ENCODE data around the gene TMEM191C.
"Not testable (repeated sequence)": the region's sequence is repeated elsewhere in the genome, so short reads cannot be mapped to it uniquely, and the experiment has no call there.

The TMEM191C gene

DNA sequence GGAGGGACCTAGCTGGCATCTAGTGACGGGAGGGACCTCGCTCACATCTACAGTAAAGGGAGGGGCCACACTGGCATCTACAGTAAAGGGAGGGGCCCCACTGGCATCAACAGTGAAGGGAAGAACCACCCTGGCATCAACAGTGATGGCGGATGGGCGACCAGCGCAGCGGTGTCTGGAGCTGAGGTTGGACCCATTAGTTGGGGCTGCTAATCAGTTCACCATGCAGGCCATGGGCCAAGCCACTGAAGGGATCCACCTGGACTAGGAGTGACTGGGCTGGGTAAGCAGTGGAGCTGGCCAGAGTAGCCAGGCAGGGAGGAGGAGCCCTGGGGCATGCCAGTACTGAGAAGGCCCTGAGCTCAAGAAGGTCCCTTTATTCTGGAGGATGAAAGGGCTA lies 23.4 kb downstream of the TMEM191C start:
- H3K4me3 Mint-ChIP-seq; DNase-seq (ENCODE audit: low spot score in 2 of 2); H3K36me3 Mint-ChIP-seq; H3K4me1 Mint-ChIP-seq; ATAC-seq; H3K9me3 Mint-ChIP-seq; H3K27ac Mint-ChIP-seq: not testable (repeated sequence)

DNA sequence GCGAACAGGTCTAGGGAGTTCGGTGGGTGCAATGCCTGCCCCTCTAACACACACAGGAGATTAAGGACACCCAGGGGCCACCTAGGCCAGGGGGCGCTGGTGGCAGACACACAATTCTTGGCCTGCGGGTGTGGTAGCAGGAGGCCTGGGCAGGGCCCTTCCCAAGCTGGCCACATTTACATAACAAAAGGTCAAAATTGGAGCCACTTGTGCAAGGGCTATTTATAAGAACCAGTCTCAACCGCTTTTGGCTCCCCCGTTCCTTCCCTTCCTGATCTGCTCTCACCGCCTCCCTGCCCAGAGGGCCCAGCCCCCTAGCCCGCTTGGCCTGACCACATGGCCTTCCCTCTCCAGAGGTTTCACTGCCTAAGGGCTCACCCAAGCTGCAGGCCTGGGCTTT lies 25.1 kb downstream of the TMEM191C start:
- not testable (repeated sequence) for H3K9me3 Mint-ChIP-seq; ATAC-seq; DNase-seq (ENCODE audit: low spot score in 2 of 2); H3K36me3 Mint-ChIP-seq; H3K4me1 Mint-ChIP-seq; H3K4me3 Mint-ChIP-seq; H3K27ac Mint-ChIP-seq

DNA sequence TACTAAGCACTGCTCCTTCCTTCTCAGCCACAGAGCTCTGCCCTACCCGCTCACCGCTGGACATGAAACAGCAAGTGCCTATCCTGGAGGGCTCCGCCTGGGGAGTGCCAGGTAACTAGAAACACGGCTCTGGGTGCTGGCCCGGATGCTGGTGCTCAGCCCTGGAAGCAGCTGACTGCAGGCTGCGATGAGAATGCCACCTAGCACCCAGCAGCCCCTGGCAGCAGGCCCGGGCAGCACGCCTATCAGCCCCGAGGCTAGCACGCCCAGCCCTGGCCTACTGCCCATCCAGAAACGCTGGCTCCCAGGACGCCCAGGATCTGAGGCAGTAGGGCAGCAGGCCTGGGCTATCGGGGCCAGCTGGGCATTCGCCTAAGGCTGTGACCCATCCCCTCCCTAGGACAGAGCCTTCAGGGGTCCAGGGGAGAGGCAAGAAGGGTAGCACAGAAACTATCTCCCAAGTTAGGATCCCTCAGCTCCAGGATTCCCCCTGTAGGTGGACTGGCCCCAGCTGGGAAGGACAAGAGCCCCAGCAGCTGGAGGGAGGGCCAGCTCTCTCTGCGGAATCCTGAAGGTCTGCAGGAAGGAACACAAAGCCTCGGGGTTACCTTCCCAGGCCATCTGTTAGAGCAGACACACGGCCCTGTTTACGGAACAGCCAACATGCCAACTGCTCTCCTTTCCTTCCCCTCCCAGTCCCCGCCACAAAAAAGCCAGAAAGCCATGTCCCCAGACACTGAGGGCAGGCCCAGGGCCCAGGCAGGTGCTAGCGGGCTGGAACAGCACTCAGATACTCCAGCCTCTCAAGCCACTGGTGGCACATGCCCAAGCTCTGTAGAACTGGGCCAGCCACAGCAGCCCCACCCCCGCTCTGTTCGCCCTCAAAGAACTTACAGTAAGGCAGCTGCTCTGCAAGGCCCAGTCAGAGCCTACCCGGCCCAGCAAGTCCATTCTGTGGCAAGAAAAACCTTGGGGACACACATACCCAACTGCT lies 26.9 kb downstream of the TMEM191C start:
- DNase-seq (ENCODE audit: low spot score in 2 of 2); H3K4me3 Mint-ChIP-seq; H3K9me3 Mint-ChIP-seq; H3K27ac Mint-ChIP-seq; H3K36me3 Mint-ChIP-seq; ATAC-seq; H3K4me1 Mint-ChIP-seq: not testable (repeated sequence)

DNA sequence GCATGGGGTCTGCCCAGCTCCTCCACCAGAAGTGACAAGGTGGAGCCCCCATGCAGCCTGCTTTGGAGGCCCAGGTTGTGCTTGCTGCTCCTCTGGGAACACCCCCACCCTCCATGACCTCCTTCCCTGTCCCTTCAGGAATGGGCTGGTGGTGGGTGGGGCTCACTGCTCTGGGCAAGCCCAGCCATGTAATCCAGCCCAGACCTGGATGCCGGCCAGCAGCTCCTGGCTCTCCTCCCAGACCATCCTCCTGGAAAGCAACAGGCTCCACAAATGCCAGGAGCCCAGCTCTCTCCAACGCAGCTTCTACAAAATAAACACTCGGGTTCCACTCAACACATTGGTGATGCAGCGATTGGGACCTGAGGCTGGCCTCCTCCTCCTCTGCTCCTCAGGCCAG lies 30.8 kb downstream of the TMEM191C start:
- H3K36me3 Mint-ChIP-seq; H3K27ac Mint-ChIP-seq; H3K4me1 Mint-ChIP-seq; H3K9me3 Mint-ChIP-seq; ATAC-seq; DNase-seq (ENCODE audit: low spot score in 2 of 2); H3K4me3 Mint-ChIP-seq: not testable (repeated sequence)

DNA sequence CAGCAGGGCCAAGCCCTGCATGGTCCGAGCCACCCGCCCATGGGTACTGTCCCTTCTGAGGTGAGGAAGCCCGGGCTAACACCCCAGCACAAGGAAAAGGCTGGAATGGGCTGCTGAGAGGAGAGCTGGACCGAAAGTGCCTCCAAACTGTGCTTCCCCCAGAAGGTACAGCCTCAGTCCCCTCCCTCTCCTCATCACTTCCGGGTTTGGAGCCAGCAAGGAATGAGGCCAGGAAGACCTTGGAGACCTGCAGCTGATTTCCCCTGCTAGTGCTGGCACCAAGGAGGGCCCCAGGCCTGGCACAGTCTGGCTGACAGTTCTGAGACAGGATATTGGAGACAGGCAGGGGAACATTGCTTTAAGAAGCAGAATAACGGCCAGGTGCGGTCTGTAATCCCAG lies 31.3 kb downstream of the TMEM191C start:
- ATAC-seq; H3K4me3 Mint-ChIP-seq; H3K9me3 Mint-ChIP-seq; H3K36me3 Mint-ChIP-seq; H3K4me1 Mint-ChIP-seq; H3K27ac Mint-ChIP-seq; DNase-seq (ENCODE audit: low spot score in 2 of 2): not testable (repeated sequence)

DNA sequence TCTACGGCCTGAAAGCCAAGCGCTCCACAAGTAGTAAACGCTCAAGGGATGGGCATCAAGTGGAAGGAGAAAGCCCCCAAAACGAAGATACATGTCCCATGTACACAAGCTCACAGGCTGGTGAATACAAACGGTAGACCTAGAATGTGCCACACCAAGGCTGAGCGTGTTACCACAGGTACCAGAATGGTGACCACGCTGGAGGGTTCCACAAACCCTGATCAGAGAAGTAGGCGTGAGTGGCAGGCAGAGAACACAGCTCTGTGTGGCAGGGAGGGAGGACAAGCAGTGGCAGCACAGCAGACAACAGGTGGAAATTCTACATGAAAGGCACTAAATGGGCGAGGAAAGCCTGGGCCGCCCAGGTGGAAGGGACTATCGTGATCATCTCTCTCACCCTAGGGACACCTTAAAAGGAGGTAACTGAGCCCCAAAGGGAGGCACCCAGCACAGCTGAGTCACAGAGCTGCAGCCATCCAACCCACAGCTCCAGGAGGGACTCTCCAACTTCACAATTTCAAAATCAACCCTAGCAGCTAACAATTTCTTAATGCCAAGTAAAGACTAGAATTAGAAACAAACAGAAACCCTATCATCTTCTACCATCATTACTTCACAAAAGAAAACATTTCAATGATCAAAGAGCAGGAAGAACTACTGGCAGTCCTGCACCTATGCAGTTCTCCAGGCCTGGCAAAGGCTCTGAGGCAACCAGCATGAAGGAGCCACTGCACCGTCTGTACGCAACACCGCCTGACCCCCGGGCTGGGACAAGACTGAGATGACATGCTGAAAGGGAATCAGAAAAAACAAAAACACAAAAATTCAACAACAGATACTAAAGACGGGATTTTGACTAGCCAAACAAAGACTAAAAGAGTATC lies 32.7 kb downstream of the TMEM191C start:
- not testable (repeated sequence) for H3K36me3 Mint-ChIP-seq; H3K4me3 Mint-ChIP-seq; DNase-seq (ENCODE audit: low spot score in 2 of 2); H3K4me1 Mint-ChIP-seq; H3K27ac Mint-ChIP-seq; H3K9me3 Mint-ChIP-seq
- ATAC-seq: peak; percentile 68

DNA sequence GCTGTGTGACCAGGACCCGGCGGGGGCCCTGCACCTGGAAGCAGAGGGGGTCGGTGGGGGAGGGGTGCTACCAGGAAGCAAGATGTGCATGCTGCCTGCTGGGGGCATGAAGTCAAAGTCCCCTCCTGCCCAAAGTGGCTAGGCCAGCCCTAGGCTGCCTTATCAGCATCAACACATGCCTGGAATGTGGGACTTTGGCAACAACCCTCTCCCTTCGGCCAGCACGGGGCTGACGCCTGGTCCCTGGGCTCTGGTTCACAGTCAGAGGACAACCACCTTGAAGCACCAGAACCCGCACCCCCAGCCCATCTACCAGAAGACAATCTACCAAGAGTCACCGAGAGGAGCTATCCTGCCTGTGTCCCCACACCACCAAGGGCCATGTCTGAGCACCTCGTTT lies 43.2 kb downstream of the TMEM191C start:
- DNase-seq (ENCODE audit: low spot score in 2 of 2); H3K27ac Mint-ChIP-seq; H3K36me3 Mint-ChIP-seq; H3K9me3 Mint-ChIP-seq; ATAC-seq; H3K4me1 Mint-ChIP-seq; H3K4me3 Mint-ChIP-seq: not testable (repeated sequence)

DNA sequence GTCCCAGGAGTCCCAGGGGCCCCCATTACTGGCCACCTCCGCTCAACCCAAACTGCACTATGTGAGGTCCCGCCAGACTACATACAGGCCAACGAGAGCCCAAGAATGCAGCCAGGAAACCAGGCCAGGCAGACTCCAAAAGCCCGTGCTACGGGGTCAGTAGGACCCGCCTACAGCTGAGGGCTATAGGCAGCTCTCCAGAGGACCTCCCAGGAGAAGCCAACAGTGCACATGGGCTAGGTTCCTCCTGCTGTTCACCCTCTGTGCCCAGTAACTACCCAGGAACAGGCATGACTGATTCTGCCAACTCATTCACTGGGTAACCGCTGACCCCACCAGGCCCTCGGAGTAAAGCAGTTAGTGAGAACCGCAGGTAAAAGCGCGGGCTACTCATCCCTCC lies 44.8 kb downstream of the TMEM191C start:
- not testable (repeated sequence) for DNase-seq (ENCODE audit: low spot score in 2 of 2); ATAC-seq; H3K4me3 Mint-ChIP-seq

DNA sequence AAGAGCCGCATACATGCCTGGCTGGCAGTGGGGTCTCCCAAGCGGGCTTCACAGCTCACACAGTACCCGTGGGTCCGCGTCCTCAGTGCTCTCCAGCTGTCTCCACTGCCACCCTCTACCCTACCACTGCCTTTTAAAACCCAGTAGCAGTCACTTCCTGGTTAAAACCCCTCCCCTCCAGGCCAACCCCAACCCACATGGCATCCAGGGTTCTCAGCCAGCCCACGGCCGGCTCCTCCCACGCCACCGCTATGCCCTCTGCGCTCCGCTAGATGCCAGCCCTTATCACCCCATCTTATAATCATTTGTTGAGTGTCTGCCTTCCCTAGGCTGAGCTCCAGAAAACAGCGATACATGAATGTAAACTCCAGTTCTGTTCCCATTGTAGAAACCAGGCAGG lies 46.9 kb downstream of the TMEM191C start:
- peak; percentile 83 for ATAC-seq
- H3K36me3 Mint-ChIP-seq; H3K4me1 Mint-ChIP-seq; H3K27ac Mint-ChIP-seq; H3K9me3 Mint-ChIP-seq; DNase-seq (ENCODE audit: low spot score in 2 of 2); H3K4me3 Mint-ChIP-seq: not testable (repeated sequence)

More for the DNA sequence above, 44.8 kb downstream of the TMEM191C start:
- not testable (repeated sequence) for H3K36me3 Mint-ChIP-seq, H3K27ac Mint-ChIP-seq, H3K9me3 Mint-ChIP-seq, H3K4me1 Mint-ChIP-seq

DNA sequence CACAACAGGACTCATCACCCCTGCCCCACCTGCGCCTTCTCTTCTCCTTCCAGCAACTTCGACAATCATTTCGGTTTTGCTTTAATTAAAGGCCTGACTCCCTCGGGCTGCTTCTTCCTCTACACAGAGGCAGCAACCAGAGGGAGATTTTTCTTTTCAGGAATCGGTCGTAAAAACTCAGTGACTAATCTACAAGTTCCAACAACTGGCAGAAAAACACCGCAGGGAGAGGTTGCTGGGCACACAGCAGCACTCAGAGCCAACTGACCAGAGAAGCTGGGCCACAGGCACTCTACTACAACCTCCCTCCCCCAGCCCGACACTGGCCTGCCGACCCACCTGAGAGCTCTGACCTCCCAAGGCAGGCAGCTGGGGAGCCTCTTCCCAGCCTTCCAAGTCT lies 48.0 kb downstream of the TMEM191C start:
- H3K36me3 Mint-ChIP-seq; H3K4me1 Mint-ChIP-seq; H3K27ac Mint-ChIP-seq; H3K4me3 Mint-ChIP-seq; H3K9me3 Mint-ChIP-seq; ATAC-seq; DNase-seq (ENCODE audit: low spot score in 2 of 2): not testable (repeated sequence)

DNA sequence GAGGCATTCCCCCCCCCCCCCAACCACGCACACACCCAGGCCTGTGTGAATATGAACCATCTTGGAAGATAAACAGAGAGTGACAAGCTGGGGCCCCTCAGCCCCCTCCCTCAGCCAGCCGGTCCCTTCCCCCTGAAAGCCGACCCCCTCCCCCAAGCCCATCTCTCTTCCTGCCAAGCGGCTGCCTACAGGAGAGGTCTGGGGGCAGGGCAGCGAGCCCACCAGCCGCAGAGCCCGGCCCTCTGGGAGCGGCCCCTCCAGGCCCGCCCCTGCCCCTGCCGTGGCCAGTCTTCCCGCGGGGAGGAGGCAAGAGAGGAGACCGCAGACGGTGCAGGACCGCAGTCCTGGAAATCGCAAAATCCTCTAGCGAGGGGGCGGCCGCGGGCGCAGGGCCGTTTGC lies 49.3 kb downstream of the TMEM191C start:
- H3K4me1 Mint-ChIP-seq; H3K36me3 Mint-ChIP-seq; DNase-seq (ENCODE audit: low spot score in 2 of 2); H3K9me3 Mint-ChIP-seq; ATAC-seq; H3K27ac Mint-ChIP-seq; H3K4me3 Mint-ChIP-seq: not testable (repeated sequence)

DNA sequence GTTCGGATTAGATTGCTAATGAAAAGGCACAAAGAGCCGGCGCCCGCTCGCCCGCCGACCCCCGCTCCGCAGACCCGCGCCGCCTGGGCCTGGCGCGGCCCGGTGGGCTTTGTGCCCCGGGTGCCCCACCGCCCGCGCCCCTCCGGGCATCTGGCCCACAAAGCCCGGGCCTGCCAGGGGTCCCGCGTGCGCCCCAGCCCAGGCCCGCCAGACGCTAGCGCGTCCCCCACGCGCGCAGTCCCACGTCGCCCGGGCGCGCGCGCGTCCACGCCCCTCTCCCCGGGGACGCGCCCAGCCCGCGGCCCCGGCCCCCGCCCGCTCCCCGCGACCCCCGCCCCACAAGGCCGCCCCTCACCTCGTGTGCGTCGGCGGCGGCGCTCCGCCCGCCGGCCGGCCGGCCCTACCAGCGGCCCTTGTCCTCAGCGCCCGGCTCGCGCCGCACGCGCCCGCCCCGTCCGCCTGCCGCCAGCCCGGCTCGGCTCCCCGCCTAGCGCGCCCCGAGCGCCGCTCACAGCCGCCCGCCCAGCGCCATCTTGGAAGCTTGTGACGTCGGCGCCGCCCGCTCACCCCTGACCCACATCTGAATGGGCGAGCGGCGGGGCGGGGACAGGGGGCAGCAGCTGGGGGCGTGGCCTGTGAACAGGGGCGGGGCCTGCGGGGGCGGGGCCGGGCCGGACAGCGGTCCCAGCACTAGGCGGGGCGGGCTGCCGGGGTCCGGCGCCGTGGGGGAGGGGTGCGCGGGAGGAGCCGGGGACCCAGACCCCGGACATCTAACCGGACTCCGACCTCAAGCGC lies 50.0 kb downstream of the TMEM191C start:
- H3K4me1 Mint-ChIP-seq; H3K9me3 Mint-ChIP-seq; H3K27ac Mint-ChIP-seq; H3K4me3 Mint-ChIP-seq; DNase-seq (ENCODE audit: low spot score in 2 of 2); H3K36me3 Mint-ChIP-seq: not testable (repeated sequence)
- peak; percentile 88 for ATAC-seq
